ENCODE data around the gene PDGFB.

Gene PDGFB

DNA sequence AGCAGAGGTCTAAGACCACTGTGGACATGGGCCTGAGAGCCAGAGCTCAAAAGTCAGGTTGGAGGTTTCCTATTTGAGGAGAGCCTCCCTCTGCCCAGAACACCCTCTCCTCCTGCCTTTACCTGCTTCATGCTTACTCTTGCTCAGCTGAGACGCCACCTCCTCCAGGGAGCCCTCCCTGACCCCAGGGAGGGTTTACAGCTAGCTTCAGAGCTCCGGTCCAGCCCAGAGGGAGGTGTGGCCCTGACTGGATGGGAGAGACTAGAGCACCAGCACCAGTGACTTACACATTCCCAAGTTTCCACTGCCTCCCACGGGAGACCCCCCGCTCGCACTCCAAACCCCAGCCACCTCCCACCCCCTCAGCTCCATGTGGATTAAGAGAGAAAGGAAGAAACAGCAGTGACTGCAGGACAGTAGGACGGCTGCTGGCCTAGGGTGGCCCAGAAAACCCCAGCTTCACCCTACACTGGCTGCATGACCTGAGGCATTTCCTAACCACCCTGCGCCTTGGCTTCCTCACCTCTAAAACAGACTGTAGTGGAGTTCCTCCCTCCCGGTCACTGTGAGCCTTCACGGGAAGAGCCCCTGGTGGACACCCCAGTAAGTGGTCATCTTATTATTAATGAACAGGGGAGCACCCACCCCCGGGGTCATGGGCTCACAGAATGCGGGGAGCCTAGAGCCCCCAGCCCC lies 24.5 kb upstream of the PDGFB start:
- H3K4me3 ChIP-seq (ENCODE audit: low read depth, low read length) = no peak overlapping the region
- no peak for TF ChIP-seq CTCF (IDR thresholded peaks at IDR 0.05; ENCODE audit: low read depth, low read length, missing control alignments)
- in situ Hi-C loops (cut with HindIII; ENCODE audit: low sequenced_read_pairs) = no loop called here
- DNase-seq (ENCODE audit: low read depth) = no peak

GRCh38 chr22:39268645-39269044 lies 23.9 kb upstream of the PDGFB start:
- no peak for DNase-seq (ENCODE audit: low read depth)
- in situ Hi-C loops (cut with HindIII; ENCODE audit: low sequenced_read_pairs) = no loop called here
- no peak for TF ChIP-seq CTCF (IDR thresholded peaks at IDR 0.05; ENCODE audit: low read depth, low read length, missing control alignments)
- H3K4me3 ChIP-seq (ENCODE audit: low read depth, low read length) = no peak overlapping the region

DNA sequence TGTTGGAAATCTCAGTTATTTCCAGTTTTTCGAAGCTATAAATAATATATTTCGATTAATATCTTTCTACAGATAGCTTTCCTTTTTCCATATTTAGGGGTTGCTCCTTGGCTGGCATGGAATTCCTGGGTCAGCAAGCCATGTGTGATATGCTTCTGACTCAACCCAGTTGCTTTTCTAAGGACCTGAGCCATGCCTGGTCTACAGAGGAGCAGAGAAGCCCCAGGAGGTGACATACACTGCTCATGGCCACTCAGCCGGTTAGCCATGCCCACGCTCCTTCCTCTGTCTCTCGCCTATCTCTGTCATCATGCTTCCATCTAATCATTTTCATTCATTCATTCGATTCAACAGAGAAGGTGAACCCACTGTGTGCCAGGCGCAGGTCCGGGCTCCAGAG lies 23.2 kb upstream of the PDGFB start:
- in situ Hi-C loops (cut with HindIII; ENCODE audit: low sequenced_read_pairs) = no loop called here
- no peak for DNase-seq (ENCODE audit: low read depth)
- no peak for TF ChIP-seq CTCF (IDR thresholded peaks at IDR 0.05; ENCODE audit: low read depth, low read length, missing control alignments)
- no peak overlapping the region for H3K4me3 ChIP-seq (ENCODE audit: low read depth, low read length)

DNA sequence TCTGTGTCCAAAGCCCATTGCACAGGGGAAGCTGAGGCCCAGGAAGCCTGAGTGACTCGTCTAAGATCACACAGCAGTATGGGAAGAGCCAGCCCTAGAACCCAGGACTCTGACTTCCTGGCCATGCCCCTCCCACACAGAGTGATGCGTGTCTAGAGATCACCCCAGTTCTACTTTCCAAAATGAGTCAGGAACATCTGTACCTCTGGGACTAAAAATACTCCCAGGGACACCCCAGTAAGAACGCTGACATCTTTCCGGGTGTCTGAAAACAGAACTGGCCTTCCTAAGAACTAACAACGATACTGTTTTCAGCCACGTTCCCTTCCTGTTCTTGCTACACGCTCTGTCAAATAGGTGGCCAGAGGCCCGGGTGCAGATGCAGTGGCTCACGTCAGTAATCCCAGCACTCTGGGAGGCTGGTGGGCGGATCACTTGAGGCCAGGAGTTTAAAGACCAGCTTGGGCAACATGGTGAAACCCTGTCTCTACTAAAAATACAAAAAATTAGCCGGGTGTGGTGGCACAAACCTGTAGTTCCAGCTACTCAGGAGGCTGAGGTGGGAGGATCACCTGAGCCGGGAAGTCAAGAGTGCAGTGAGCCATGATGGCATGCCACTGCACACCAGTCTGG lies 21.7 kb upstream of the PDGFB start:
- no peak for DNase-seq (ENCODE audit: low read depth)
- in situ Hi-C loops (cut with HindIII; ENCODE audit: low sequenced_read_pairs) = no loop called here
- H3K4me3 ChIP-seq (ENCODE audit: low read depth, low read length) = no peak overlapping the region
- no peak for TF ChIP-seq CTCF (IDR thresholded peaks at IDR 0.05; ENCODE audit: low read depth, low read length, missing control alignments)

GRCh38 chr22:39265143-39265886 lies 20.5 kb upstream of the PDGFB start:
- H3K4me3 ChIP-seq (ENCODE audit: low read depth, low read length) = no peak overlapping the region
- no peak for DNase-seq (ENCODE audit: low read depth)
- no peak for TF ChIP-seq CTCF (IDR thresholded peaks at IDR 0.05; ENCODE audit: low read depth, low read length, missing control alignments)
- in situ Hi-C loops (cut with HindIII; ENCODE audit: low sequenced_read_pairs) = no loop called here

DNA sequence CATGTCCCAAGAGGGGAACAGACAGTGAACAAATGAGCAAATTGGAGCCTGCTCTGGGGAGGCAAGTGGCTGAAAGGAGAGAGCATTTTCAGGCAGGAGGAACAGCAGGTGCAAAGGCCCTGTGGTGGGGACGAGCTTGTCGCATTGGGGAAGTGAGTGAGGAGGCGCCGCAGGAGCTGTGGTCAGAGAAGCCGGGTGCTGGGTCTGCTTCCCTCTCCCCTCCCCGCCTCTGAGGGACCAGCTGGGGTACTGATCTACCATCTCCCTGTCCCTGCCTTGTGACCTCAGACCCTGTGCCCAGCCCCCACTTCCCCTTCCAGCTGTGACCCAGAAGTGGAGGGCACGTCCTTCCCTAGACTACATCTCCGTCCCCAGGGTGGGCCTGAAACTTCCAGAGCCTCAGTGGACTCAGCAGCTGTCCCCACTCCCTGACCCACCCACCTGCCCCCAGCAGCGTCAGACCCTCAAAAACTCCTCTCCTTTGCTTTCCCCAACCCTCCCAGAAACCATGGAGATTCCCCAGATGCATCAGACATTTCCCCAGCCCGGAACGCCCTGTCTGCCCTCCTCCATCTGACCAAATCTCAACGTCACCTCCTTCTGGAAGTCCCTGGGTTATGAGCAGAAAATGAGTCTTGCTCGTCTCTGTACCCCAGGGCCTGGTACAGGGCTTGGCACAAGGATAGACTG lies 19.7 kb upstream of the PDGFB start:
- DNase-seq (ENCODE audit: low read depth) = no peak
- H3K4me3 ChIP-seq (ENCODE audit: low read depth, low read length) = no peak overlapping the region
- in situ Hi-C loops (cut with HindIII; ENCODE audit: low sequenced_read_pairs) = no loop called here

More for the DNA sequence above, 19.7 kb upstream of the PDGFB start:
- TF ChIP-seq CTCF (IDR thresholded peaks at IDR 0.05; ENCODE audit: low read depth, low read length, missing control alignments) = no peak

Measured in astrocyte of the cerebellum (primary cell).